GM12875 (cell line): Measurements from ENCODE around the gene RANBP1.

ENCODE experiments used
- H3K4me3 ChIP-seq: one replicate; pipeline ENCODE4 v1.5.1; 2011; ENCODE audit warnings: low read depth, low read length, control low read depth
- TF ChIP-seq, protein P1 (sequence below): IDR thresholded peaks from 2 replicates; pipeline ENCODE4 v1.5.1; 2011; ENCODE audit warnings: low read depth, mild to moderate bottlenecking, control low read depth, inconsistent platforms, low read length, moderate library complexity, borderline replicate concordance; ENCODE audit not compliant: insufficient read depth

Gene RANBP1

DNA sequence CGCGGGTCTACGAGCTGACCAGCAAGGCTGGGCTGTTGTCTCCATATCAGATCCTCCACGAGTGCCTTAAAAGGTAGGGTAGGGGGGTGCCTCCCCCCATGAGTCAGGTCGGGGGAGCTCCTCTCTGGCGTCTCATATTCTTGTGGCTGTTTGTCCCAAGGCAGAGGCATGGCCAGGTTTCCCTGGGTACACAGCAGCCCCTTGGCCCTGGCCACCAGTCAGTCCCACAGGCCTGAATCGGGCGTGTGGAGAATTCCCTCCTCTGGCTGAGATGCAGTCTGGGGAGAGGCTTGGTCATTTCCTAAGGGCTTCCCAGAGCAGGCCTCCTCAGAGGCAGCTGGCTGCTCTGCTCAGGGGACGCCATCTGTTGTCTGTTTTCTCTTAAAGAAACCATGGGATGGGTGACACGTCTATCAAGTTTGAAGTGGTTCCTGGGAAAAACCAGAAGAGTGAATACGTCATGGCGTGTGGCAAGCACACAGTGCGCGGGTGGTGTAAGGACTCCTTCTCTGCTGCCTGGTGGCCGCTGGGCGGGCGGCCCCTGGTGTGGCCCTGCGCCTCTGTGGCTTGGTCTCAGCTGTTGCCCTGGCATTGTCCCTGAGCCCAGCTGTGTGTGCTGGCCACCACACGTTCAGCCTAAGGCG lies 9.6 kb upstream of the RANBP1 start:
- H3K4me3 ChIP-seq = no peak overlapping the region

DNA sequence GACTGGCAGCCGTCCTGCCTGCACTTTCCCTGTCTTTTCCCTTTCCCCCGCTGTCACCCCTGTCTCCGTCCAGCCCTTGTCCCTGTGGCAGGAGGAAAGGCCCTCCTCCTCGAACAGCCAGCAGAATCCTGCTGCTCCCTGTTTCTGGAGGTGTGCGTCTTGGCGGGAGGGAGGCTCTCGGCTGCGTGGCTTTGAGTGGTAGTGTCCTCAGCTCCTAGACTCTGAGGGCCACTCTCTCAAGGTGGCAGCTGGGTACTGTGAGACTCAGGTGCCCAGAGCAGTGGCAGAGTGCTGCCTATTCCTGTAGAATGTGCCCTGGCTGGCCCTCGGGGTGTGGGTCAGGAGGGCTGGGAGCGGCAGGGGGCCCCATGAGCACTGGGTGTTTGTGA lies 9.1 kb upstream of the RANBP1 start:
- no peak overlapping the region for H3K4me3 ChIP-seq
- TF ChIP-seq, protein P1, sequence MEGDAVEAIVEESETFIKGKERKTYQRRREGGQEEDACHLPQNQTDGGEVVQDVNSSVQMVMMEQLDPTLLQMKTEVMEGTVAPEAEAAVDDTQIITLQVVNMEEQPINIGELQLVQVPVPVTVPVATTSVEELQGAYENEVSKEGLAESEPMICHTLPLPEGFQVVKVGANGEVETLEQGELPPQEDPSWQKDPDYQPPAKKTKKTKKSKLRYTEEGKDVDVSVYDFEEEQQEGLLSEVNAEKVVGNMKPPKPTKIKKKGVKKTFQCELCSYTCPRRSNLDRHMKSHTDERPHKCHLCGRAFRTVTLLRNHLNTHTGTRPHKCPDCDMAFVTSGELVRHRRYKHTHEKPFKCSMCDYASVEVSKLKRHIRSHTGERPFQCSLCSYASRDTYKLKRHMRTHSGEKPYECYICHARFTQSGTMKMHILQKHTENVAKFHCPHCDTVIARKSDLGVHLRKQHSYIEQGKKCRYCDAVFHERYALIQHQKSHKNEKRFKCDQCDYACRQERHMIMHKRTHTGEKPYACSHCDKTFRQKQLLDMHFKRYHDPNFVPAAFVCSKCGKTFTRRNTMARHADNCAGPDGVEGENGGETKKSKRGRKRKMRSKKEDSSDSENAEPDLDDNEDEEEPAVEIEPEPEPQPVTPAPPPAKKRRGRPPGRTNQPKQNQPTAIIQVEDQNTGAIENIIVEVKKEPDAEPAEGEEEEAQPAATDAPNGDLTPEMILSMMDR = no peak

More for the DNA sequence above, 9.6 kb upstream of the RANBP1 start:
- TF ChIP-seq, protein P1 = no peak

DNA sequence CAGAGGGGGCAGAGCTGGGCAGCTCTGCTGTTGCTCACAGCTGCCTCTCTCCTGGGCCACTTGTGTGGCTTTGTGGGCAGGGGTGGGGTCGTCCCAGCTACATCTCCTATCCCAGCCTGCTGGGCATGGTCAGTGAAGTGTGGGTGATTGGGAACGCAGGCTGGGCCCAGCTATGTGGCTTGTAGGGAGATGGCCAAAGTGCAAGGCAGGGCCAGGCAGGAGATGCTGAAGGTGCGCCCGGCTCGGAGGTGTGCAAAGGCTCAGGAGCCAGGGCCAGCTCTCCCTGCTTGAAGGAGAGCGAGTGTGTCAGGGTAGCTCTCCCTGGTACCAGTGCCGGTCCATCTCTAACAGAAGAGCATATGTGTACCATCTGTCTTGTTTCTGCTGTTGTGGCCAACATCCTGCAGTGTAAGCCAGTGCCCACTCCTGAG lies 8.4 kb upstream of the RANBP1 start:
- H3K4me3 ChIP-seq = no peak overlapping the region
- TF ChIP-seq, protein P1 = no peak

DNA sequence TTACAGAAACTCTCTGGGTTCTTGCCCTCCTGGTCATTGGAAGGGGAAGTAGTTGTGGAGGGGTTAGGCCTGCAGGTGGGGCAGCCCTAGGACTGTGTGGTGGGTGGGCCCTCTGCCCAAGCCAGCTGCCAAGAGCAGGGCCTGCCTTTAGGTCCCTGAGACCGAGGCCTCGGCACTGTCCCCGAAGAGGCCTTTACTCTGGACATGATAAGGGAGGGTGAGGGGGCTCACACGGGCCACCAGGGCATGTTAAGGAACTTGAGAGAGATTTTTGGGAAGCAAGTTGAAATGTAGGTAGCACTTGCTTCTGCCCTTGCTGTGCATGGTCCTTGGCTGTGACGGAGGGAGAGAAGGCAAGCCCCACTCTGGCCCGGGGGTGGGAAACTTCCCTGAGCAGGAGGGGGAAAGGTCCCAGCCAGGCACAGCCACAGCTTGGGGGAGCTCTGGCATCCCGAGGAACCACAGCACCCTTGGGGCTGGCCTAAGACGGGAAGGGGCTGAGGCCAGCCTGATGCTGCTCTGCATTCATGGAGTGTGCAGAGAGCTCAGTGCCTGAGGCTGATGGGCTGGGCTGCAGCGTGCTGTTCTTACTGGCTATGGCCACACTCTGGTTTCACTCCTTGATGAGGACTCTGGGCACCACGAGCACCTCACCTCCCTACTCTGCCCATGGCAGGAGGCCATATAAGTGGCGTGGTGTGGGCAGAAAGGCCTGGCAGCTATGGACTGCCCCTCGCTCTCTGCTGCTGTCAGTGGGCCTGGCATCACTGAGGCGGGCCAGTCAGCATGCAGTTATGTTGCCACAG lies 7.8 kb upstream of the RANBP1 start:
- H3K4me3 ChIP-seq = no peak overlapping the region
- TF ChIP-seq, protein P1 = no peak

- TF ChIP-seq, protein P1 = no peak
- H3K4me3 ChIP-seq = no peak overlapping the region
These were observed 7.1 kb upstream of the RANBP1 start for GRCh38 chr22:20108757-20109230.

DNA sequence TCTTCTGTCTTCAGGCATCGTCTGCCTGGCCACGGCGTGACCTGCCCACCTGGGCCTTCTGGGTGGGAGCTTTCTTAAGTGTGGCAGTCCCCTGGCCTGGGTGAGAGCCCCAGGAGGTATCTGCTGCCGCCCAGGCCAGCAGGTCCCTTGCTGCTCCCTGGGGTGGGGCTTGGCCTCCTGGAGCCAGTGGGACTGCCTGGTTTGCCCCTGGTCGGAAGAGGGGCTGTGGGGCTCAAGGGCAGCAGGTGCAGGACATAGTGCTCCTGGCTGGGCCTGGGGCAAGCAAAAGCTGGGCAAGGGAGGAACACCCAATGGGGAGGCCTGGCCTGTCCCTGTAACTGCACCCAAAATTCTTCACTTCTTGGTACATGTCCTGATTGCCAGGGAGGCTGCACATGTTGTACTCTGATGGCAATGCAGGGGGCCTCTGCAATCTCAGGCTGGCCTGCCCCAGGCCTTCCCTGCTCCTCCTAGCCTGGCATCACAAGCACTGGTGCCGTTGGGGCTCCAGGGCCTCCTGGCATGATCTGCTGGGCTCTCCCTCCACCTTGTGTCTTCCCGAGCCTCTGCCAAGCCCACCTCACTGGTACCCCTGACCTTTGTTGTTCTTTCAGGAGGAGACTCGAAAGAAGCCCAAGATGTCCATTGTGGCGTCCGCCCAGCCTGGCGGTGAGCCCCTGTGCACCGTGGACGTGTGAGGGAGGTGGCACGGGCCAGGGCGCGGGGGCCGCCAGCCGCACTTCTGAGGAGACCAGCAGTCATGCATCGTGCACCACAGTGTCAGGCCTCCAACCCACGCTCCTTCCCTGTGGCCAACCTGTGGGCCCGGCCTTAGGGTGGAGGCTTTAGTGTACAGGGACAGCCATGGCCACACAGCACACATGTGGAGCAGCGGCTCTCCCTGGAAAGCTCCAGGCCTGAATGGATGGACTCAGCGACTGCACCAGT lies 6.2 kb upstream of the RANBP1 start:
- TF ChIP-seq, protein P1 = no peak
- no peak overlapping the region for H3K4me3 ChIP-seq
